Measurements from ENCODE around the gene HOXC5.
"Not testable (repeated sequence)": the region's sequence is repeated elsewhere in the genome, so short reads cannot be mapped to it uniquely, and the experiment has no call there.

HOXC5 gene

GRCh38 chr12:54033980-54034784 is 1.3 kb downstream of the HOXC5 start:
- peak; percentile 71 for DNase-seq (ENCODE audit: low spot score)

- DNase-seq (ENCODE audit: low spot score), result no peak
Observed at GRCh38 chr12:54034785-54035310, 2.0 kb downstream of the HOXC5 start.

- DNase-seq (ENCODE audit: low spot score), result no peak
Observed at GRCh38 chr12:54035568-54036264, 2.9 kb downstream of the HOXC5 start.

- peak; percentile 72 for DNase-seq (ENCODE audit: low spot score)
Observed at GRCh38 chr12:54036620-54037359, 3.9 kb downstream of the HOXC5 start.

- DNase-seq (ENCODE audit: low spot score), result no peak
Observed at GRCh38 chr12:54037360-54038283, 4.8 kb downstream of the HOXC5 start.

- no peak for DNase-seq (ENCODE audit: low spot score)
Observed at GRCh38 chr12:54038284-54038870, 5.5 kb downstream of the HOXC5 start.

- no peak for DNase-seq (ENCODE audit: low spot score)
Observed at GRCh38 chr12:54038871-54039414, 6.1 kb downstream of the HOXC5 start.

- no peak for DNase-seq (ENCODE audit: low spot score)
Observed at GRCh38 chr12:54039417-54040147, 6.7 kb downstream of the HOXC5 start.

GRCh38 chr12:54040148-54040494 is 7.3 kb downstream of the HOXC5 start:
- peak; percentile 73 for DNase-seq (ENCODE audit: low spot score)

GRCh38 chr12:54040648-54041047 is 7.8 kb downstream of the HOXC5 start:
- no peak for DNase-seq (ENCODE audit: low spot score)

GRCh38 chr12:54041097-54041690 is 8.3 kb downstream of the HOXC5 start:
- no peak for DNase-seq (ENCODE audit: low spot score)

- DNase-seq (ENCODE audit: low spot score), result not testable (repeated sequence)
Observed at GRCh38 chr12:54042033-54042432, 9.2 kb downstream of the HOXC5 start.

- DNase-seq (ENCODE audit: low spot score), result no peak
Observed at GRCh38 chr12:54042970-54043853, 10.4 kb downstream of the HOXC5 start.

GRCh38 chr12:54044425-54045103 is 11.7 kb downstream of the HOXC5 start:
- DNase-seq (ENCODE audit: low spot score), result no peak

GRCh38 chr12:54045401-54045800 is 12.6 kb downstream of the HOXC5 start:
- no peak for DNase-seq (ENCODE audit: low spot score)

- DNase-seq (ENCODE audit: low spot score), result no peak
Observed at GRCh38 chr12:54045868-54046521, 13.1 kb downstream of the HOXC5 start.

GRCh38 chr12:54046809-54047159 is 13.9 kb downstream of the HOXC5 start:
- DNase-seq (ENCODE audit: low spot score), result no peak

Measured in AG08395 (cell line).